Measurements from ENCODE around the gene PDLIM3. TPM values are rescaled to one million over a fixed set of nuclear protein-coding genes. Genes with fewer than 3 reads are reported as not detected.
A peak's percentile ranks its signal among the peaks of the same experiment; 100 is the strongest.
"Not testable (repeated sequence)": the region's sequence is repeated elsewhere in the genome, so short reads cannot be mapped to it uniquely, and the experiment has no call there.

The PDLIM3 gene
- total RNA-seq, 1 donor from 2014 or later = 281 TPM

DNA sequence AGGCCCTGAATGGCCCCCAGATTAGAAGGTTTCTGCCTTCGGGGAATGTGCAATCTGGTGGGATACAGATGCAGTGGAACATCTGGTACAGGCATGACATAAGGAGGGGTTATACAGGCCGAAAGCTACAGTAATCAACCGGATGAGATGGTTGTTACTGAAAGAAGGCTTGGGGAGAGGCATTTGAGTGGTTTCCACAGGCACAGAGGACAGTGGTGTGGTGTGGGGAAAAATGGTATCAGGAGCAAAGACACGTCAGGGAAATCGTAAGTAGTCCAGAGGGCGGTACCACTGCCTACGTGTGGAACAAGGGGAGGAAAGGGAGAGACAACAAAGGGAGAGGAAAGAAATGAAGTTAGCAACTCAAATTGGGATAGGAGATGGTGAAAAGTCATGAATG lies 3.0 kb downstream of the PDLIM3 start:
- ATAC-seq (peak; percentile 19), DNase-seq (ENCODE audit: missing footprints) (no peak)
- intact Hi-C loops (cut with DNase I) = no loop called here

DNA sequence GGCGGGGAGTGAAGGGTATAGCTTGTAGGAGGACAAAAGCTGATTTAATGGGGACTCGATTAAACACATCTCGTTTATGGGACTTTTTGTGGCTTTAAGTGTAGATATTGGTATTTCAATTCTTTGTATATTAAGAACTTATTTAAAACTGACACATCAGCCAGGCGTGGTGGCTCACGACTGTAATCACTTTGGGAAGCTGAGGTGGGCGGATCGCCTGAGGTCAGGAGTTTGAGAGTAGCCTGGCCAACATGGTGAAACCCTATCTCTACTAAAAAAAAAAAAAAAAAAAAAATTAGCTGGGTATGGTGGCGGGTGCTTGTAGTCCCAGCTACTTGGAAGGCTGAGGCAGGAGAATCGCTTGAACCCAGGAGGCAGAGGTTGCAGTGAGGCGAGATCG lies 3.7 kb downstream of the PDLIM3 start:
- ATAC-seq; intact Hi-C loops (cut with DNase I); DNase-seq (ENCODE audit: missing footprints): not testable (repeated sequence)

DNA sequence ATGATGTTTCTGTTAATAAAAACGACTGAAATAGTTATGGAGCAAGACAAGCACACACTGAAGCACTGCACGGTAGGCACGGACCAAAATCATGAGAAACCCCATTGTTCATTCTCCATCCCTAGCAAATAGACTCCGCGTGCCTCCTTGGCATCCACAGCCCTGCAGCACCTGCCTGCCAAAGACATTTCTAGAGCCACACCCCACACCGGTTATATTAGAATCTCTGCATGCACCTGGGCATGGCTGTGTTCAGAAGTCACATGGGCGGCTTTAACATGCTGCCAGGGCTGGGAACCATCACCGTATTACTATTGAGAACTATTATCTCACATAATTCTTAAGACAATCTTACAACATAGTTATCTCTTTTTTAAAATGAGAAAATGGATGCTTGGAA lies 5.9 kb downstream of the PDLIM3 start:
- ATAC-seq (no peak), DNase-seq (ENCODE audit: missing footprints) (no peak)
- intact Hi-C loops (cut with DNase I) = no loop called here

DNA sequence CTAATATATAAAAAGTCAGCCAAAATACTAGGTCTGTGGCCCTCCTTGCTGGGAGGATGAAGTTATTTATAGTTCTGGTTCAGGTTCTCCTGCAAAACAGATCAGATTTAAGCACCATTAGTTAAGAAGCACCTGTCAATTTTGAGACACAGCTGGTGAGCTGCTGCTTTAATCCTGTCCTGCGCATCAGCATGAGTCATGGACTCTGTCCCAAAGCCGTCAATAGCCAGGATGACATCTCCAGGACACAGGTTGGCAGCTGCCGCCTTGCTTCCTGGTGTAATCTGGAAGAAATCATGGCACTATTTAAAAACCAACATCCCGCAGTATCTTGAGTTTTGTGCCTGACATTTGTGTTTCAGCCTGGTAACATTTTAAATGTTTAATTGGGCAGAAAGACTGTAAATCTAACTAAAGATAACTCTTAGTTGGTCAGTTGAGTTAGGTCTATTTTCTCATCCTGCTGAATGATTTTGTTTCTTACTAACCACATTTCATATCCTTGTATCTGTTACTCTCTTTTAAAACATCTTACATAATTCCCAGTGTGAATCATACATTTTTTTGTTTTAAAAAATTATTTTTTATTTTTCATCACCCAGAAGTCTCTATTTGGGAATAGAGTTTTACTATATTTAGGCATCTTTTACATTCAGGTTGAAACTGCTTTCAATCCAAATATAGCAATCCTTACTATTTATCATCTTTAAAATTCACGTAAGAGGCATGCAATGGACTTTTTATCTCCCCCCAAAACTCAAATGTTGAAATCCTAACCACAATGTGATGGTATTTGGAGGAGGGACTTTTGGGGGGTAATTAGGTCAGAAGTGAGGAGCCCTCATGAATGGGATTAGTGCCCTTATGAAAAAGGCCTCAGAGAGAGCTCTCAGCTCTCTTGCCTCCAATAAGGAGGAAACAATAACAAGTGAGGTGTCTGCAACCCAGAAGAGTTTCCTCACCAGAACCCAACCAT lies 10.1 kb downstream of the PDLIM3 start:
- intact Hi-C loops (cut with DNase I) = no loop called here
- DNase-seq (ENCODE audit: missing footprints) (no peak), ATAC-seq (no peak)

DNA sequence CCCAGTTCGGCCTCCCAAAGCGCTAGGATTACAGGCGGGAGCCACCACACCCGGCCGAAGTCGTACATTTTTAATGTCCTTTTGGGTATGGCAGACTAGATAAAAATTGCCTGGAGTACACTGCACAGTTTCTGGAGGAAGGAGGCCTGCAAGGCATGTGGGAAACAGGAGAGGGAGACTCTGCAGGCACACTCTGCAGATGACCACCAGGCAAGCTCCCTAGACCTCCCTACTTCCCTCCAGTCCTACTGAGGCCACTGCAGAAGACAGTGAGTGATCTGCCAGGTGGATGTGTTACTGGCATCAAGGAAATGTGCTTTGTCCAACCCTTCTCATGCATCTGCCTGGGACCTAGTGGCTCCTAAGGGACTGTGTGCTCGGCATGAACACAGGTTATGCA lies 11.4 kb downstream of the PDLIM3 start:
- ATAC-seq = no peak
- intact Hi-C loops (cut with DNase I) = no loop called here
- no peak for DNase-seq (ENCODE audit: missing footprints)

DNA sequence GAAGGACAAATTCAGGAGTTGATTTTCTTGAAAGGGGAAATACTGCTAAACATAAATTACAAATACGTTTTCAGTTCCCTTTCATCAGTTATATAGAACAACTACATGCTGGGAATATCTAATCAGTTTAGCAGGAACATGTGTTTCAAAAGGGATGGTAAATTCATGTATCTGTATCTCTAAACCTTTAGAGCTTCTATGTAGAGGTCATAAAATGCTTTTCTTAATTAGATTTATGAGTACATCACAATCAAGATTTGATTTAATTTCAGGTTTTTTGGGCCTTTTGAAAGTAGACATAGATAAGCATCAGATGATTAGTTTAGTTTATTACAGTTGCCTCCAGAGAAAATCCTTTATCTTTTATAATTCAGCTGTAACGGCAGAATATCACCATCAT lies 12.9 kb downstream of the PDLIM3 start:
- ATAC-seq = no peak
- DNase-seq (ENCODE audit: missing footprints) = no peak
- intact Hi-C loops (cut with DNase I) = no loop called here

DNA sequence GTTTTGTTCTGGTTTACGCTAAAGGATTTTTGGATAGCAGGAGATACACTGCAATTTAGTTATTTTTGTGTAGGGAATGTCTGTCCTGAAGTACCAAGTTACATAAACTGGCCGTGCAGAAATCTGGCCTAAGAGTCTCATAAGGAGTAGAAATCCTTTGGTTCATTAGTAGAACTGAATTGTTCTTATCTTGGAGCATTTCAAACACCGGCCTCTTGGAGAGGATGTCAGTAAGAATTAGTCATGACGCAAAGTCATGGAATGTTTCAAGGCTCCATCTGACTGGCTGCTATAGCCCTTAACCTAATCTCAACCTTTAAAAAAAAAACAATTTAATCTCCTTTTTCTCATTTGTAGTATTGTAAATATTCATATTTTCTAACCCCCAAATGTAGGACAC lies 15.2 kb downstream of the PDLIM3 start:
- ATAC-seq (peak; percentile 39), DNase-seq (ENCODE audit: missing footprints) (no peak)

DNA sequence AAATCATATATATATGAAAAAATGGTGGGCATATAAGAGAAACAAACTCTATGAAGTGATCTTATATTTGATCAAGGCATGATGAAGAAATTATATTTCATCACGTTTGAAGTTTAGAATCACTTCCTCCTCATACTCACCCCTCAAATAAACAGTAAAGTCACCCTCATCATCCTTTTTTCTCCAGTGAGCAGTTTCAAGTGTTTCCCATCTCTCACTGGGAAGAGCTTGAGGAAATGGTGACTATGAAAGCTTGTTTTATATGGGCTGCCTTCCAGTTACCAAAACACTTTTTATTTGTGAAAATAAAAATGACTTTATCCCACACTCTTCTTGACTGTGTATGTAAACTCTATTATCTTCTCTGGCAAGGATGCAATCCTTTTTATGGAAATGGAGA lies 16.8 kb downstream of the PDLIM3 start:
- ATAC-seq = no peak
- no peak for DNase-seq (ENCODE audit: missing footprints)
- intact Hi-C loops (cut with DNase I) = no loop called here

More for the DNA sequence above, 15.2 kb downstream of the PDLIM3 start:
- intact Hi-C loops (cut with DNase I) = no loop called here

GRCh38 chr4:185518069-185518468 lies 17.2 kb downstream of the PDLIM3 start:
- DNase-seq (ENCODE audit: missing footprints) (no peak), ATAC-seq (no peak)
- intact Hi-C loops (cut with DNase I) = no loop called here

DNA sequence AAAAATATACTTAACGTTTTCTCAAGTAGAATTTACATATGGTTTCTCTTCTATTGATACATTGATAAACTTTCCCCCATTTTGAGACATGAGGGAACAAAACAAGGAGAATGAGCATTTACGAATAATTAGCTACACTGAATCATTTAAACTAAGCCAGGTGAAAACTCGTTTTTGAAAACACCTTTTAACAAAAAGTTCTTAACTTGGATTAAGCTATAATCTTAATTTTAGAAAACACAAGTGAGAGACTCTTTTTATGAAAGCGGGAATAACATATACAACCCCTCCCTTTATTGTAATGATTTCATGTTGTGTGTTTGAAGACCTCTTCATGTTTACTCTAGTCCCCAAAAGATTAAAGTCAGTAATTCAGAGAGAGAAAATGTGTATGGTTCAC lies 20.1 kb downstream of the PDLIM3 start:
- intact Hi-C loops (cut with DNase I) = no loop called here
- ATAC-seq = no peak

GRCh38 chr4:185514182-185514697 lies 21.1 kb downstream of the PDLIM3 start:
- ATAC-seq (peak; percentile 14), DNase-seq (ENCODE audit: missing footprints) (no peak)
- intact Hi-C loops (cut with DNase I) = no loop called here

More for the DNA sequence above, 20.1 kb downstream of the PDLIM3 start:
- no peak for DNase-seq (ENCODE audit: missing footprints)

DNA sequence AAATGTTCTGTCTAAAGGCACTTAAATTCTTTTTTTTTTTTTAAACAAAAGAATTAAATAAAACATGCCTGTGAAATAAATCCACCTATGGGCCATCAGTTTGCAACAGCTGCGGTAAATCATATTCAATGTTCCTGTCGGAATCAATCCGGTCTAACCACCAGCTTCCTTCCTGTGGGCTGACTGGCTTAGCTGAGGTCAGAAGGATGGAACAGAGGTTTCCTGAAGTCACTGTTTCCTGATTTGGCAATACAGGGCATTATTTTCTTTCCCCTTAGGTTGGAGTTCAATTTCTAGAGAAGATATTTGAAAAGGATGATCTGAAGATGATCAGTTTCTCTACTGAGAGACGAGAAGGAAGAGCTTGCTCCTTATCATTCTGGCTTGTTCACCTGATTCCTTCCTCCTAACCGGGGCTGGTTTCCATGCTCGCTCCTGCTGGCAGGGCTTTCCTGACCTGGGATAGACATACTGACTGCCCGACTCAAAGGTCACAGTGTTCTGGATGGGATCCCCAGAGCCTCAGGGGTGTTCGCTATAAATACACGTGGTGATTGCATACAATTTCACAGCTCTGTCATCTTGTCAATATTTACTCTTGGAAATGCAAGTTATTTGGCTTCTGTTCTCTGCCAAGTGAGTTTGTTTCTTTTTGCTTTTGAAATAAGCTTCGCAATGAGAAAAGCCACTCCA lies 21.7 kb downstream of the PDLIM3 start:
- DNase-seq (ENCODE audit: missing footprints) = no peak
- peak; percentile 85 for ATAC-seq
- intact Hi-C loops (cut with DNase I) = no loop called here

- ATAC-seq (no peak), DNase-seq (ENCODE audit: missing footprints) (no peak)
- intact Hi-C loops (cut with DNase I) = no loop called here
These were observed 22.8 kb downstream of the PDLIM3 start for GRCh38 chr4:185512516-185512915.

GRCh38 chr4:185511243-185511642 lies 24.1 kb downstream of the PDLIM3 start:
- intact Hi-C loops (cut with DNase I); DNase-seq (ENCODE audit: missing footprints): not testable (repeated sequence)
- ATAC-seq = peak; percentile 28

DNA sequence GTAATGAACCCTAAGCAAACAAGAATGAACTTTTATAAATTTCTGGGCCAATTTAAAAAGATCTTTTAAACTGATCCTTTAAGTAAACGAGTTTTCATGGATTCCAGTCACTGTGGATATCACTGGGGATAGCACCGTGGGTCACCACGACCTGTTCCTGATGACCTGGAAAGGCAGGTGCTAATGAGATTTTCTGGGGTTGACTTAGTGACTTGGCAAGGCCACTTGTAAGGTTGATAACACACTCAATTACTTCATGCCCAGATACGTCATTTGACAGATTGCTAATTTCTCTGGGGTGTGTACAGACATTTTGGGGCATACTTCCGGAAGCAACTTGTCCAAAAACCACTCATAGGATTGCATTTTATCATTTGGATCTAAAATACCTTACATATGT lies 24.5 kb downstream of the PDLIM3 start:
- intact Hi-C loops (cut with DNase I) = no loop called here
- DNase-seq (ENCODE audit: missing footprints) (no peak), ATAC-seq (no peak)

- no peak for DNase-seq (ENCODE audit: missing footprints)
- ATAC-seq = no peak
- intact Hi-C loops (cut with DNase I) = no loop called here
These were observed 27.1 kb downstream of the PDLIM3 start for GRCh38 chr4:185508181-185508580.

DNA sequence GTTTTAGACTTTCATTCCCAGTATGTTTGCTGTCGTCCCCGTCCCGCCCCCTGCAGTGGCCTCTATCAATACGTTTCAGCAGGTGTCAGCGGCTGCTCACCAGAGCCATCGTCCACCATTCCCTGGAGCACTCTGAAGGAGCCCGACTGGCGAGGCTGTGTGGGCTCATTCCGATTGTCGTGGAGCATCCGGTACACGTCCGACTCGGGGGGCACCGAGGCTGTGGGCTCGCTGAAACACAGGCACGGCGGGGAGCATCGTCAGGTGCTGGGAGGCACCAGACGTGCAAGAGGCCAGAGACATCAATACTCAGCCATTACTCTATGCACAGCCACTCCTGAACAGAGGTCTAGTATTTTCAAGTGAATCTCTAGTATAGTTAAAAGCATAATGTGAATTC lies 28.9 kb downstream of the PDLIM3 start:
- intact Hi-C loops (cut with DNase I) = no loop called here
- DNase-seq (ENCODE audit: missing footprints) (no peak), ATAC-seq (no peak)

DNA sequence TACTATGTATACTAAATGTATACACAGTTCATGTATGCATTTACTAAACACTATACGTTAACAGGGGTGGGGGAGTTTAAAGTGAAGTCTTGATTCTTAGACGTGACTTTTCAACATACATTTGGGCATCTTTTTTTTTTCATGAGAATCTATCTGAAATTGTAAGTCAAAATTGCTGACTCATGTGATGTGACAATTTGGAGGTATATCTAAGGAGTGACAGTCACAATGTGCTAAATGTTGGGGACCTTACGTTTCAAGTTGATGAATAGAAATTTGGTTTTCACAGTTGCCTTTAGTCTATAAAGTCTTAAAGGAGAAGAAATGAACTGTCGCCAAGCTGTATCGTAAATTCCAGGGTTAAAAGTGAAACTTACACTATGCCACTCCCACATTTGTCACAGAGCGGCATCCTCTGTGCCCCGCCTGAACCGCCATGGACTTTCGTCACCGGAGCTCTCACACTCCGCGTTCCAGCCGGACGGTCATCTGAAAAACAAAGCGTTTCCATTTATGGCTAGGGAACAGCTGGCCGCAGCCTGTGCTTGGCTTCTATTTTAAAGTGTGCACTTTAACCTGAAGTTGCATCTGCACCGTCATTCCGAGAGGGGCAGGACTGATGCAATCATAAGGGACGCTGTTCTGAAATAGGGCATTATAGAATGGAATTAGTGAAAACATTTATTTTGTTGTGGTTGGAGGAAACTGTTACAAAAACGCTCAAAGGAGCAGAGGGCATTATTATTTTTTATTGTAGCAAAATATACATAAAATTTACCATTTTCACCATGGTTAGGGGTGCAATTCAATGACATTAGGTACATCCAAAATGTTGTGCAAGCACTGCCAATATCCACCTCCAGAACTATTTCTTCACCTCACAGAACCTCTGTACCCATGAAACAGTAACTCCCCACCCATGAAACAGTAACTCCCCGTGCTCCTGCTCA lies 30.9 kb downstream of the PDLIM3 start:
- DNase-seq (ENCODE audit: missing footprints) (peak; percentile 89), ATAC-seq (peak; percentile 93)
- intact Hi-C loops (cut with DNase I) = no loop called here

GRCh38 chr4:185502386-185502785 lies 32.9 kb downstream of the PDLIM3 start:
- ATAC-seq (no peak), DNase-seq (ENCODE audit: missing footprints) (no peak)
- intact Hi-C loops (cut with DNase I) = no loop called here

Data from Right ventricle myocardium inferior (tissue), 1 donor.